ENCODE results near the gene ZFP90.
A peak's percentile ranks its signal among the peaks of the same experiment; 100 is the strongest.

The ZFP90 gene

GRCh38 chr16:68492151-68492542, 46.9 kb upstream of the ZFP90 start:
- POLR2A ChIA-PET: interaction anchor here (0.6 kb wide), 1 partner anchor 48 kb away, joined by 3 read pairs; no protein-coding TSS in a partner anchor

GRCh38 chr16:68492543-68493411, 46.3 kb upstream of the ZFP90 start:
- Histone ChIP-seq H3K9me3 (ENCODE audit: control insufficient read depth, insufficient read depth, low read depth, low read length) (no peaks in the 10 kb centered on the region), H3K4me3 (ENCODE audit: low read depth, low read length) (no peak overlapping the region), H3K36me3 (ENCODE audit: control insufficient read depth in 2 of 2, insufficient read depth in 1 of 2, low read length in 2 of 2) (no peaks in the 10 kb centered on the region), H3K27ac (ENCODE audit: extremely low read depth, low read depth, low read length) (no peak overlapping the region), H3K4me1 (ENCODE audit: control insufficient read depth, insufficient read depth, low read length) (no peaks in the 10 kb centered on the region)
- ChIA-PET POLR2A (no interaction called here), CTCF (no interaction called here)
- 0 out of 2 replicates have a peak, but pooled peaks have one; percentile 21 for TF ChIP-seq GLIS2 (tag by site-specific recombination; IDR thresholded peaks at IDR 0.05)
- 0 out of 2 replicates have a peak, but pooled peaks have one; percentile 19 for TF ChIP-seq ZIC2 (tag by site-specific recombination; IDR thresholded peaks at IDR 0.05)
- peak; percentile 69 for TF ChIP-seq GLIS1 (tag by site-specific recombination; IDR thresholded peaks at IDR 0.05)
- no peak for TF ChIP-seq ZSCAN23 (tag by site-specific recombination; IDR thresholded peaks at IDR 0.05)

More at GRCh38 chr16:68492151-68492542, 46.9 kb upstream of the ZFP90 start:
- CTCF ChIA-PET: no interaction called here
- Histone ChIP-seq H3K4me1 (ENCODE audit: control insufficient read depth, insufficient read depth, low read length) (no peaks in the 10 kb centered on the region), H3K27ac (ENCODE audit: extremely low read depth, low read depth, low read length) (no peak overlapping the region), H3K9me3 (ENCODE audit: control insufficient read depth, insufficient read depth, low read depth, low read length) (no peaks in the 10 kb centered on the region), H3K4me3 (ENCODE audit: low read depth, low read length) (no peak overlapping the region), H3K36me3 (ENCODE audit: control insufficient read depth in 2 of 2, insufficient read depth in 1 of 2, low read length in 2 of 2) (no peaks in the 10 kb centered on the region)
- TF ChIP-seq GLI4 (tag by site-specific recombination; IDR thresholded peaks at IDR 0.05) (no peak), KLF7 (tag by site-specific recombination; IDR thresholded peaks at IDR 0.05; ENCODE audit: borderline replicate concordance) (no peak), KLF1 (tag by site-specific recombination; IDR thresholded peaks at IDR 0.05) (no peak), ZNF624 (tag by site-specific recombination; IDR thresholded peaks at IDR 0.05) (no peak), ZFP41 (tag by site-specific recombination; IDR thresholded peaks at IDR 0.05; ENCODE audit: borderline replicate concordance) (no peak), ZNF510 (tag by site-specific recombination; IDR thresholded peaks at IDR 0.05; ENCODE audit: insufficient replicate concordance) (no peak), ZNF214 (tag by site-specific recombination; IDR thresholded peaks at IDR 0.05; ENCODE audit: borderline replicate concordance) (no peak), ZFHX2 (tag by site-specific recombination; conservative IDR thresholded peaks at IDR 0.05) (no peak), ZNF202 (tag by site-specific recombination; IDR thresholded peaks at IDR 0.05; ENCODE audit: borderline replicate concordance) (no peak), REPIN1 (tag by site-specific recombination; IDR thresholded peaks at IDR 0.05; ENCODE audit: low read depth) (no peak), ZNF138 (tag by site-specific recombination; IDR thresholded peaks at IDR 0.05; ENCODE audit: borderline replicate concordance) (no peak), PRDM4 (tag by site-specific recombination; IDR thresholded peaks at IDR 0.05) (no peak), ZNF121 (tag by site-specific recombination; IDR thresholded peaks at IDR 0.05) (no peak), ZFP3 (tag by site-specific recombination; IDR thresholded peaks at IDR 0.05; ENCODE audit: low read depth) (no peak), ZNF174 (tag by site-specific recombination; IDR thresholded peaks at IDR 0.05) (no peak)

Data from HEK293 (cell line).